Measurements from ENCODE around the gene MREG. TPM values are rescaled to one million over a fixed set of nuclear protein-coding genes. Genes with fewer than 3 reads are reported as not detected.
"Not testable (repeated sequence)": the region's sequence is repeated elsewhere in the genome, so short reads cannot be mapped to it uniquely, and the experiment has no call there.

Gene MREG
- total RNA-seq, 1 experiment from 2014 or later: 16.9 TPM

- Histone ChIP-seq H3K36me3 (ENCODE audit: control insufficient read depth in 1 of 2, insufficient read depth in 2 of 2, low read length in 2 of 2) (0 out of 4 replicates have a peak, but pooled peaks cover 0 to 4% of the 10 kb centered on the region in 2 experiments), H3K4me3 (replicated peaks in 1 of 2; ENCODE audit: low read depth in 1 of 2, low read length in 2 of 2) (no peak overlapping the region), H3K79me2 (ENCODE audit: insufficient read depth, low read length) (no peaks in the 10 kb centered on the region), H3K9me2 (ENCODE audit: insufficient read depth) (no peaks in the 10 kb centered on the region), H3K4me1 (ENCODE audit: control insufficient read depth in 1 of 2, insufficient read depth in 2 of 2, low read length in 2 of 2) (no peaks in the 10 kb centered on the region), H2AFZ (ENCODE audit: low read depth, low read length, poor library complexity, severe bottlenecking) (no peak overlapping the region), H3K27me3 (ENCODE audit: insufficient read depth, low read length) (no peaks in the 10 kb centered on the region), H3K4me2 (ENCODE audit: low read length) (no peak overlapping the region), H3K9me3 (ENCODE audit: control insufficient read depth in 1 of 2, insufficient read depth in 1 of 2, low read depth in 1 of 2, low read length in 2 of 2) (no peaks in the 10 kb centered on the region), H4K20me1 (ENCODE audit: insufficient read depth) (no peaks in the 10 kb centered on the region), H3K27ac (ENCODE audit: low read depth, low read length) (no peak overlapping the region), H3K9ac (ENCODE audit: low read length) (no peak overlapping the region)
- no peak for TF ChIP-seq ATF3 (IDR thresholded peaks at IDR 0.05)
- DNase-seq (ENCODE audit: low read depth, low spot score) (no peak), ATAC-seq (no peak)
- no TSS peak for BruUV-seq (replicated peaks)
- intact Hi-C loops (cut with micrococcal nuclease): no loop called here
- CTCF ChIA-PET: no interaction called here
- RAD21 ChIA-PET (ENCODE audit: low non-redundant PET in 1 of 2, low total read pairs in 2 of 2, uncharacterized antibody in 2 of 2, unreplicated experiment in 2 of 2): no interaction called here
- POLR2A ChIA-PET: no interaction called here
Measured at GRCh38 chr2:215997219-215997618, 16.1 kb downstream of the MREG start.

DNA sequence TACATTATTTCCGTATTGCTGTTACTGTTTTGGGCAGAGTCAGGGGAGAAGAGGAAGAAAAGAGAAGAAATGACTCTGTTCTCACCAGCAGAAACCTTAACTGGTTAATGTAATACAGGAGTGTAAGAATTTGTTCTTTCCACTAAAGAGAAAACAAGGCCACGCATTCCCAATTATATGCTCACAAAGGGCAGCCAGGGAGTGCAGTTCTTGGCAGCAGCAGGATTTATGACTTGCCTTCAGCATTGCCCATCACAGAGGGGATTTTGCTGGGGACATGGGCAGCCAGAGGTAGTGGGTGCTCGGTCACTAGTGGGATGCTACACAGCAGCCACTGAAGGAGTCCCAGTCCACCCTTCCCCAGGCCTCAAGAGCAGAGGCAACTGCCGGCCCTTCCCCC lies 18.4 kb downstream of the MREG start:
- DNase-seq (ENCODE audit: low read depth, low spot score) (no peak), ATAC-seq (no peak)
- TSS peak; percentile 50 for BruUV-seq (replicated peaks)
- no peak overlapping the region for H3K9ac ChIP-seq (ENCODE audit: low read length)
- POLR2A ChIA-PET: no interaction called here
- CTCF ChIA-PET: no interaction called here
- no peak for TF ChIP-seq EZH2phosphoT487 (IDR thresholded peaks at IDR 0.05; ENCODE audit: borderline replicate concordance)
- no peak for TF ChIP-seq ATF3 (IDR thresholded peaks at IDR 0.05)
- TF ChIP-seq TCF7L2 (IDR thresholded peaks at IDR 0.05; ENCODE audit: borderline replicate concordance, extremely low read depth, insufficient read depth, insufficient read length): no peak
- no peak for TF ChIP-seq FOSL1 (IDR thresholded peaks at IDR 0.05; ENCODE audit: low read depth)
- TF ChIP-seq YY1 (IDR thresholded peaks at IDR 0.05; ENCODE audit: extremely low read depth, insufficient replicate concordance, low read depth, low read length): no peak
- no peak for TF ChIP-seq JUND (IDR thresholded peaks at IDR 0.05)
- no peak for TF ChIP-seq EGR1 (IDR thresholded peaks at IDR 0.05; ENCODE audit: low read depth)
- TF ChIP-seq CTCF (IDR thresholded peaks at IDR 0.05 in 2 of 3, conservative IDR thresholded peaks at IDR 0.05 in 1 of 3; ENCODE audit: borderline replicate concordance in 1 of 3, insufficient read depth in 1 of 3, low read depth in 2 of 3, low read length in 2 of 3): no peak
- intact Hi-C loops (cut with micrococcal nuclease): no loop called here
- no peaks in the 10 kb centered on the region for H3K9me2 ChIP-seq (ENCODE audit: insufficient read depth)
- no peak overlapping the region for H2AFZ ChIP-seq (ENCODE audit: low read depth, low read length, poor library complexity, severe bottlenecking)
- H3K27me3 ChIP-seq (ENCODE audit: insufficient read depth, low read length): no peaks in the 10 kb centered on the region
- no peak overlapping the region for H3K4me2 ChIP-seq (ENCODE audit: low read length)
- no peak overlapping the region for H3K27ac ChIP-seq (ENCODE audit: low read depth, low read length)
- 0 out of 4 replicates have a peak, but pooled peaks cover 0 to 4% of the 10 kb centered on the region in 2 experiments for H3K36me3 ChIP-seq (ENCODE audit: control insufficient read depth in 1 of 2, insufficient read depth in 2 of 2, low read length in 2 of 2)
- RAD21 ChIA-PET (ENCODE audit: low non-redundant PET in 1 of 2, low total read pairs in 2 of 2, uncharacterized antibody in 2 of 2, unreplicated experiment in 2 of 2): no interaction called here
- H3K4me3 ChIP-seq (replicated peaks in 1 of 2; ENCODE audit: low read depth in 1 of 2, low read length in 2 of 2): no peak overlapping the region
- no peaks in the 10 kb centered on the region for H3K79me2 ChIP-seq (ENCODE audit: insufficient read depth, low read length)
- H4K20me1 ChIP-seq (ENCODE audit: insufficient read depth): no peaks in the 10 kb centered on the region
- H3K9me3 ChIP-seq (ENCODE audit: control insufficient read depth in 1 of 2, insufficient read depth in 1 of 2, low read depth in 1 of 2, low read length in 2 of 2): no peaks in the 10 kb centered on the region
- no peaks in the 10 kb centered on the region for H3K4me1 ChIP-seq (ENCODE audit: control insufficient read depth in 1 of 2, insufficient read depth in 2 of 2, low read length in 2 of 2)

DNA sequence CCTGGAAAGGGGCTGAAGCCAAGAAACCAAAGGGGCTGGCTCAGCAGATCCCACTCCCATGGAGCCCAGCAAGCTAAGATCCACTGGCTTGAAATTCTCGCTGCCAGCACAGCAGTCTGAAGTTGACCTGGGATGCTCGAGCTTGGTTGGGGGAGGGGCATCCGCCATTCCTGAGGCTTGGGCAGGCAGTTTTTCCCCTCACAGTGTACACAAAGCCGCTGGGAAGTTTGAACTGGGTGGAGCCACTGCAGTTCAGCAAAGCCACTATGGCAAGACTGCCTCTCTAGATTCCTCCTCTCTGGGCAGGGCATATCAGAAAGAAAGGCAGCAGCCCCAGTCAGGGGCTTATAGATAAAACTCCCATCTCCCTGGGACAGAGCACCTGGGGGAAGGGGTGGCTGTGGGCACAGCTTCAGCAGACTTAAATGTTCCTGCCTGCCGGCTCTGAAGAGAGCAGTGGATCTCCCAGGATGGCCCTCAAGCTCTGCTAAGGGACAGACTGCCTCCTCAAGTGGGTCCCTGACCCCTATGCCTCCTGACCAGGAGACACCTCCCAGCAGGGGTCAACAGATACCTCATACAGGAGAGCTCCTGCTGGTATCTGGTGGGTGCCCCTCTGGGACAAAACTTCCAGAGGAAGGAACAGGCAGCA lies 24.7 kb downstream of the MREG start:
- DNase-seq (ENCODE audit: low read depth, low spot score); H3K4me3 ChIP-seq (replicated peaks in 1 of 2; ENCODE audit: low read depth in 1 of 2, low read length in 2 of 2); CTCF ChIA-PET; H3K9me2 ChIP-seq (ENCODE audit: insufficient read depth); H3K79me2 ChIP-seq (ENCODE audit: insufficient read depth, low read length); H2AFZ ChIP-seq (ENCODE audit: low read depth, low read length, poor library complexity, severe bottlenecking); H3K27ac ChIP-seq (ENCODE audit: low read depth, low read length); H3K4me1 ChIP-seq (ENCODE audit: control insufficient read depth in 1 of 2, insufficient read depth in 2 of 2, low read length in 2 of 2); H3K9ac ChIP-seq (ENCODE audit: low read length); H4K20me1 ChIP-seq (ENCODE audit: insufficient read depth); H3K9me3 ChIP-seq (ENCODE audit: control insufficient read depth in 1 of 2, insufficient read depth in 1 of 2, low read depth in 1 of 2, low read length in 2 of 2); RAD21 ChIA-PET (ENCODE audit: low non-redundant PET in 1 of 2, low total read pairs in 2 of 2, uncharacterized antibody in 2 of 2, unreplicated experiment in 2 of 2); H3K27me3 ChIP-seq (ENCODE audit: insufficient read depth, low read length); ATAC-seq; intact Hi-C loops (cut with micrococcal nuclease); BruUV-seq (replicated peaks); POLR2A ChIA-PET; H3K4me2 ChIP-seq (ENCODE audit: low read length); H3K36me3 ChIP-seq (ENCODE audit: control insufficient read depth in 1 of 2, insufficient read depth in 2 of 2, low read length in 2 of 2): not testable (repeated sequence)

Measured in HCT116 (cell line).